ENCODE data around the gene GNAI2. TPM values are rescaled to one million over a fixed set of nuclear protein-coding genes. Genes with fewer than 3 reads are reported as not detected.
"Not testable (repeated sequence)": the region's sequence is repeated elsewhere in the genome, so short reads cannot be mapped to it uniquely, and the experiment has no call there.

Gene GNAI2
- total and polyA plus RNA-seq, 2 donors from 2014 or later = 141 to 245 TPM

DNA sequence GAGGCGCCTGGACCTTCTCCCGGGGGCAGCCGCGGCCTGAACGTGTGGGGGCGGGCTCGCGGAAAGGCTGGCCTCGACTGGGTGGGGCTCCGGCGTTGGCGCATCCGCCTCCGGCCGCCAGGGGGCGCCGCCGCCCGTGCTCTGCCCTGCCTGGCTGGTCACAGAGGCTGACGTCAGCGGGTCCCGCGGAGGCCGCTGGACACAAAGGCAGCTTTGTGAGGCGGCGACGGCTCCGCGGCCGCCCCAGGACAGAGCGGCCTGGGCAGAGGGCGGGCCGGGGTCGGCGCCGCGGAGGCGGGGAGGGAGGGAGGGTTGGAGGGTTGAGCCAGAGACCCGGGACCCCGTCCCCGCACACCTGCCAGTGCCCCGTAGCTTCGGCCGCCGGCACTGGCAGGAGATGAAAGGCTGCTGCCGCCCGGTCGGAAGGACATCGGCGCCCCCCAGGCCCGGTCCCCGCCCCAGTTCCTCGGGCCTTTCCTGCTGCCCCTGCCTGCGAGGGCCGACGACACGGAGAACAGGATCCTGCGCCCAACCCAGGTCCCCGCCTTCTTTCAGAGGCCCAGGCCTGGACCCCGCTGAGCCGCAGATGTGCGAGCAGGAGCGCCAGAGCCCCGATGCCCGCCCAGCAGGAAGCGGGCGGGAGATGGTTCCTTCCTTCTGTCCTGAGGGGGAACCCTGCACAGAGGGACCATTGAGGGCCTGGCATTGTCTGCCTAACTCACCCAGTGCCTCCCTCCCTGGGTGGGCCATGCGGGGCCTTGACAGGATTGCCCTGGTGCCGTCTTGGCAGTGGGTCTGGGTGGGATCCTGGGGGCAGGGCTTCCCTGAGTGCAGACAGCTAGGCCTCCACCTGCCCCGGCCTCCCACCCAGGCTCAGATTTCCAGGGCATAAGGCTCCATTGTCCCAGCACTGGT, 24.3 kb downstream of the GNAI2 start:
- H3K4me1 ChIP-seq (ENCODE audit: control insufficient read depth in 2 of 3, insufficient read depth in 2 of 3, low read depth in 1 of 3, low read length in 3 of 3) = peaks cover 0 to 26% (median 6%) of the 10 kb centered on the region in 3 donors
- intact Hi-C loops (cut with DNase I) = no loop called here
- no peak for FAIRE-seq

GRCh38 chr3:50260942-50261441, 25.0 kb downstream of the GNAI2 start:
- H3K9me3 ChIP-seq (ENCODE audit: control insufficient read depth in 2 of 3, insufficient read depth in 1 of 3, low read length in 3 of 3) = no peaks in the 10 kb centered on the region
- TF ChIP-seq CTCF (IDR thresholded peaks at IDR 0.05; ENCODE audit: borderline replicate concordance, extremely low read depth, insufficient read depth) = no peak
- peaks cover 4 to 21% (median 11%) of the 10 kb centered on the region in 3 donors for H3K36me3 ChIP-seq (ENCODE audit: control insufficient read depth in 2 of 3, insufficient read depth in 3 of 3, low read length in 3 of 3)
- FAIRE-seq (no peak), DNase-seq (peak in 3 of 5 donors; percentile 54 to 66 (median 60))
- H3K9ac ChIP-seq (ENCODE audit: low read length in 3 of 3) = peak overlapping the region in 2 of 3 donors; percentile 87 to 92
- no peaks in the 10 kb centered on the region for H3K27me3 ChIP-seq (ENCODE audit: control insufficient read depth, insufficient read depth, low read length)
- peaks cover 0 to 30% (median 13%) of the 10 kb centered on the region in 3 donors for H3K4me1 ChIP-seq (ENCODE audit: control insufficient read depth in 2 of 3, insufficient read depth in 2 of 3, low read depth in 1 of 3, low read length in 3 of 3)
- peak overlapping the region in 1 of 3 donors; percentile 23 for H3K4me3 ChIP-seq (ENCODE audit: low read length in 3 of 3)
- intact Hi-C loops (cut with DNase I) = no loop called here
- peak overlapping the region; percentile 41 to 90 for H3K27ac ChIP-seq (ENCODE audit: low read depth in 2 of 2, low read length in 2 of 2)

More for the DNA sequence above, 24.3 kb downstream of the GNAI2 start:
- H3K27me3 ChIP-seq (ENCODE audit: control insufficient read depth, insufficient read depth, low read length) = no peaks in the 10 kb centered on the region
- H3K27ac ChIP-seq (ENCODE audit: low read depth in 2 of 2, low read length in 2 of 2) = peak overlapping the region; percentile 92
- peak; percentile 99 for TF ChIP-seq CTCF (IDR thresholded peaks at IDR 0.05; ENCODE audit: borderline replicate concordance, extremely low read depth, insufficient read depth)
- H3K9ac ChIP-seq (ENCODE audit: low read length in 3 of 3) = peak overlapping the region in 2 of 3 donors; percentile 87 to 92
- peak overlapping the region in 2 of 3 donors; percentile 23 to 47 for H3K4me3 ChIP-seq (ENCODE audit: low read length in 3 of 3)
- DNase-seq = peak; percentile 96 to 98 (median 97)
- H3K9me3 ChIP-seq (ENCODE audit: control insufficient read depth in 2 of 3, insufficient read depth in 1 of 3, low read length in 3 of 3) = no peaks in the 10 kb centered on the region
- H3K36me3 ChIP-seq (ENCODE audit: control insufficient read depth in 2 of 3, insufficient read depth in 3 of 3, low read length in 3 of 3) = peaks cover 4 to 21% (median 11%) of the 10 kb centered on the region in 3 donors

DNA sequence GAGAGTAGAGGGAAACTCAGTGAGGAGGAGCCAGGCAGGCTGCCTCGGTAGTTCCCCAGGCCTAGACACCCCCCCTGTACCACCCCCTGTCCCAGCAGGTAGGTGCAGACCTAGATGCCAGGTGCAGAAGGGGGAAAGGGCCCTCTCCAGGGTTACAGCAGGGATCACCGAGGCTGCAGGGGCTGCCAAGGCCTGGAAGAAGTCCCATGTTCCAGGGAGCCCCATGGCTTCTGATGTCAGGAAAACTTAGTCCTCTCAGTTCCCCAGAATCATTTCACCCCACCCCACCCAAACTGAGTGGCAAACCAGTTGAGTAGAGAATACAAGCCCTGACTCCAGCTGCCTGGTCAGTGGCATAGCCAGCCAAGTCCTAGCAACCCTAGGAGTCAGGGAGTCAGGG, 25.5 kb downstream of the GNAI2 start:
- Histone ChIP-seq H3K9ac (ENCODE audit: low read length in 3 of 3) (peak overlapping the region in 1 of 3 donors; percentile 87), H3K27ac (ENCODE audit: low read depth in 2 of 2, low read length in 2 of 2) (peak overlapping the region in 1 of 2 donors; percentile 40), H3K36me3 (ENCODE audit: control insufficient read depth in 2 of 3, insufficient read depth in 3 of 3, low read length in 3 of 3) (peaks cover 3 to 18% (median 6%) of the 10 kb centered on the region in 3 donors), H3K9me3 (ENCODE audit: control insufficient read depth in 2 of 3, insufficient read depth in 1 of 3, low read length in 3 of 3) (no peaks in the 10 kb centered on the region), H3K27me3 (ENCODE audit: control insufficient read depth, insufficient read depth, low read length) (no peaks in the 10 kb centered on the region), H3K4me3 (ENCODE audit: low read length in 3 of 3) (no peak overlapping the region), H3K4me1 (ENCODE audit: control insufficient read depth in 2 of 3, insufficient read depth in 2 of 3, low read depth in 1 of 3, low read length in 3 of 3) (peaks cover 0 to 36% (median 18%) of the 10 kb centered on the region in 3 donors)
- TF ChIP-seq CTCF (IDR thresholded peaks at IDR 0.05; ENCODE audit: borderline replicate concordance, extremely low read depth, insufficient read depth) = no peak
- no peak for FAIRE-seq
- intact Hi-C loops (cut with DNase I) = no loop called here
- DNase-seq = no peak

GRCh38 chr3:50262200-50262599, 26.2 kb downstream of the GNAI2 start:
- H3K27ac ChIP-seq (ENCODE audit: low read depth in 2 of 2, low read length in 2 of 2); H3K4me3 ChIP-seq (ENCODE audit: low read length in 3 of 3); H3K27me3 ChIP-seq (ENCODE audit: control insufficient read depth, insufficient read depth, low read length); intact Hi-C loops (cut with DNase I); FAIRE-seq; DNase-seq; H3K9ac ChIP-seq (ENCODE audit: low read length in 3 of 3); H3K9me3 ChIP-seq (ENCODE audit: control insufficient read depth in 2 of 3, insufficient read depth in 1 of 3, low read length in 3 of 3): not testable (repeated sequence)
- peaks cover 0 to 11% (median 1%) of the 10 kb centered on the region in 3 donors for H3K36me3 ChIP-seq (ENCODE audit: control insufficient read depth in 2 of 3, insufficient read depth in 3 of 3, low read length in 3 of 3)
- peaks cover 0 to 41% (median 23%) of the 10 kb centered on the region in 3 donors for H3K4me1 ChIP-seq (ENCODE audit: control insufficient read depth in 2 of 3, insufficient read depth in 2 of 3, low read depth in 1 of 3, low read length in 3 of 3)

Measured in kidney (tissue), 14 donors.